GM10266 (cell line): ENCODE results near the gene LZTS2.

ENCODE experiments used
- DNase-seq: peaks from one replicate; pipeline ENCODE4 v3.0.0; 2012; ENCODE audit errors: extremely low spot score
- TF ChIP-seq, protein P1 (sequence below): IDR thresholded peaks from 2 replicates; pipeline ENCODE4 v1.5.1; 2012; ENCODE audit warnings: mild to moderate bottlenecking, low read depth; ENCODE audit not compliant: control insufficient read depth, insufficient read depth; ENCODE audit errors: missing control alignments

The LZTS2 gene, protein sequence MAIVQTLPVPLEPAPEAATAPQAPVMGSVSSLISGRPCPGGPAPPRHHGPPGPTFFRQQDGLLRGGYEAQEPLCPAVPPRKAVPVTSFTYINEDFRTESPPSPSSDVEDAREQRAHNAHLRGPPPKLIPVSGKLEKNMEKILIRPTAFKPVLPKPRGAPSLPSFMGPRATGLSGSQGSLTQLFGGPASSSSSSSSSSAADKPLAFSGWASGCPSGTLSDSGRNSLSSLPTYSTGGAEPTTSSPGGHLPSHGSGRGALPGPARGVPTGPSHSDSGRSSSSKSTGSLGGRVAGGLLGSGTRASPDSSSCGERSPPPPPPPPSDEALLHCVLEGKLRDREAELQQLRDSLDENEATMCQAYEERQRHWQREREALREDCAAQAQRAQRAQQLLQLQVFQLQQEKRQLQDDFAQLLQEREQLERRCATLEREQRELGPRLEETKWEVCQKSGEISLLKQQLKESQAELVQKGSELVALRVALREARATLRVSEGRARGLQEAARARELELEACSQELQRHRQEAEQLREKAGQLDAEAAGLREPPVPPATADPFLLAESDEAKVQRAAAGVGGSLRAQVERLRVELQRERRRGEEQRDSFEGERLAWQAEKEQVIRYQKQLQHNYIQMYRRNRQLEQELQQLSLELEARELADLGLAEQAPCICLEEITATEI

DNA sequence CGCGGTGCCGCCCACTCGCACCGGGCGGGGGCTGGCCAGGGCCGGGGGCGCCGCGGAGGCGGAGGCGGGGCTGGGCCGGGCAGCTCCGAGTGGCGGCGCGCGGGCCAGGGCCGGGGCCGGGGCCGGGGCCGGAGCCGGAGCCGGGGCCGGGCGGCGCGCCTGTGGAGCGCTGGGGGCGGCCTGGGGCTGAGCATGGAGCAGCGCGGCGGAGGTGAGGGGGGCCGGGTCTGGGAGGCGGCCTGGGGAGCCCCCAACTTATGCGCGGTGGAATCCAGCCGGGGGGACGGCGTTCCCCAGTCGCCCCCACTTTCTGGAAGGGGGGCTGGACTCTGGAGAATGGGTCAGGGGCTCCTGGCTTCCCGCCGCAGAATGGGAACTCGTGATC lies at the start of gene LZTS2:
LZTS2 (plus strand) TSS at position 67 of the 385 bp plus-strand sequence. CDS start 2,731 bp downstream, outside the sequence.
- DNase-seq = no peak
- TF ChIP-seq, protein P1, sequence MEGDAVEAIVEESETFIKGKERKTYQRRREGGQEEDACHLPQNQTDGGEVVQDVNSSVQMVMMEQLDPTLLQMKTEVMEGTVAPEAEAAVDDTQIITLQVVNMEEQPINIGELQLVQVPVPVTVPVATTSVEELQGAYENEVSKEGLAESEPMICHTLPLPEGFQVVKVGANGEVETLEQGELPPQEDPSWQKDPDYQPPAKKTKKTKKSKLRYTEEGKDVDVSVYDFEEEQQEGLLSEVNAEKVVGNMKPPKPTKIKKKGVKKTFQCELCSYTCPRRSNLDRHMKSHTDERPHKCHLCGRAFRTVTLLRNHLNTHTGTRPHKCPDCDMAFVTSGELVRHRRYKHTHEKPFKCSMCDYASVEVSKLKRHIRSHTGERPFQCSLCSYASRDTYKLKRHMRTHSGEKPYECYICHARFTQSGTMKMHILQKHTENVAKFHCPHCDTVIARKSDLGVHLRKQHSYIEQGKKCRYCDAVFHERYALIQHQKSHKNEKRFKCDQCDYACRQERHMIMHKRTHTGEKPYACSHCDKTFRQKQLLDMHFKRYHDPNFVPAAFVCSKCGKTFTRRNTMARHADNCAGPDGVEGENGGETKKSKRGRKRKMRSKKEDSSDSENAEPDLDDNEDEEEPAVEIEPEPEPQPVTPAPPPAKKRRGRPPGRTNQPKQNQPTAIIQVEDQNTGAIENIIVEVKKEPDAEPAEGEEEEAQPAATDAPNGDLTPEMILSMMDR = no peak

DNA sequence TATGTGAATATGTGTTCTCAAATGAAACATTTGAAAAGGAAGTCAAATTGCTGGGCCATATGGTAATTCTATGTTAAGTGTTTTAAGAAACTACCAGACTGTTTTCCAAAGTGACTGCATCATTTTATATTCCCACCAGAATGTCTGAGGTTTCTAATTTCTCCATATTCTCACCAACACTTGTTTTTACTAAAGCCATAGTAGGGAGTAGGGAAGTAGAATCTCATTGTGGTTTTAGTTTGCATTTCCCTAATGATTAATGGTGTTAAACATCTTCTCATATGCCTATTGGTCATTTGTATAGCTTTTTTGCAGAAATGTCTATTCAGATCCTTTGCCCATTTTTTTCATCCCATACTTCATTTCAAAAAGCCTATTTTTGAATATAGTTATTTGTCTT lies 39.4 kb upstream of the LZTS2 start:
- no peak for DNase-seq
- TF ChIP-seq, protein P1 = no peak

DNA sequence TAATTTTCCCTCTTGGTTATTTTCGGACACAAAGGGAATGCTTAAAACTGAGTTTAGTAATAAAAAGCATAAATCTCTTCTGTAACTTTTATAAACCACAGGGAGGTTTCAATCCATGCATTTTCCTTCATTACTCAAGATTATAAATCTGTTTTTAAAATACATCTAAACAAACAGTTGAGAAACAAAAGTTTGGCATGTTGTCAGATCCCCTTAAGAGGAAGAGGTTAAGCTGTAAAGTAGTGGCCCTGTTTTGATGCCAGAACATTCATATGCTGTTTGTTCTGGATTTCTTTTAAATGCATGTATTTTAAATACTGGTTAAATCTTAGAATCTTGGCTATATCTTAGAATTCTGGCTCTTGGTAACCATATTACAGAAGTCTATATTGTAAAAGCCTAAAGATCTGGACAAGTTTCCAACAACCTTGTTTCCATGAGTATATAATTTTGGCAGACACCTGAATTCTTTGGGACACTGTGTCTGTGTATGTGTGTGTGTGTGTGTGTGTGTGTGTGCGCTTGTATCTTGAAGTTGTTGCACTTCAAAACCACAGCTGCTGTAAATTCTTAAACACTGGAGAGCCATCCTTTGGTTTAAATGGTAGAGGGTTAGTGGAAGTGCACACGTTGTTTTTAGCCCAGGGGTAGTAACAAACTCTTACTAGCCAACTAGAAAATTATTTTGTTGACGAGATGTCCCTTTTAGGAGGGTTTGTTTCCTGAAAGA lies 37.1 kb upstream of the LZTS2 start:
- TF ChIP-seq, protein P1 = no peak
- no peak for DNase-seq

DNA sequence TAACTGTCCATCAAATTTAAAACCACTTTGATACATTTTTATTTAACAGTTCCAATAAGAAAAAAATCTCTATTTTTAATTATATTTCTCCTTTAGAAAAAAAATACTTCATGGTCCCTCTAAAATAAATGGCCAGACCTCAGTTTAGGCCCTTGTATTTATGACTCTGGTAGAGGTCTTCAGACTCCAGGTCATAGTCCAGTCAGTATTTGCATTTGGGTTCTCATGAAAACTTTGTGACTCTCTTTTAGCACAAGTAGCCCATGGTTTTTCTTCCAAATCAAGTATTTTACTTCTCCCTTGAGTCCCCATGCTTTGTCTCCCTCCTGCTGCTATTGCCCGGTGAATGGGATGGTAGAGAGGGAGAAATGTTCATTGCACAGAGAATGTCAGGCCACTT lies 35.8 kb upstream of the LZTS2 start:
- DNase-seq = no peak
- TF ChIP-seq, protein P1 = no peak

DNA sequence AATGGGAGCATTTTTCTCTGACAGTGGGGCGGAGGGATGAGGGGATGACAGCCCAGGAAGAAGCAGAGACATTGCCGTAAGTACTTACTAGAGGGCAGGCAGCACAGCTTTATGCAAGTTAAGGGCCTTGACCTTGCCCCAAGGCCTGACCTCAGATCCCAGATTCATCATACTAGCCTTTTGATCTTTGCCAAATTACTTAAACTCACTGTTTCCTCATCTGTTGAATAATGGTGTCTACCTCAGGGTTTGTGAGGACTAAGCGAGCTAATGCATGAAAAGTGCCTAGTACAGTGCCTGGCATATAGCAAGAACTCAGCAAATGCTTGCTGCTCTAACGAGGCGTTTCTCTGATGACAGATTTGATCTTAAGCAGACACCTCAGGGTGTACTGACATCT lies 33.8 kb upstream of the LZTS2 start:
- TF ChIP-seq, protein P1 = no peak
- DNase-seq = no peak

DNA sequence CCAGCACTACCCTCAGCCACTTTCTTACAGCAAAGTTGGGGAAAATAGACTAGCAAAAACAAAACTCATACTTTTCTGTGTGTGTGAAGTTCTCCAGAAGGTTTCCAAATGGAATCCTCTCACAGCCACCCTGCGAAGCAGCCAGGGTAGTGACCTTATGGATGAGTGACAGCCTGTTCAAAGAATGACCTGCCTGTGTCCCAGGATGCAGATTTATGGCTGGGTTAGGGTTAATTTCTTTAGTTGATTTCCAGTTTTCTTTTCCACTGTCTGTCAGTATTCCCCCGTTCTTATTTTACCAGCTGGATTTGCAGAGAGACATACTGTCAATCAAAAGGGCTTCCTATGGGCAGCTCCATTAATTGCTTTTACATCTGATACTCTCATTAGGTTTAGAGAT lies 32.7 kb upstream of the LZTS2 start:
- DNase-seq = no peak
- TF ChIP-seq, protein P1 = no peak
